Thyroid gland (tissue), 4 donors: Measurements from ENCODE around the gene FAM78A. TPM values are rescaled to one million over a fixed set of nuclear protein-coding genes. Genes with fewer than 3 reads are reported as not detected.

Experiments
- DNase-seq, 2 donors: peaks; one replicate each; pipeline ENCODE4 v3.0.0-alpha.2; 2019
- H3K27ac ChIP-seq, 3 donors: fragments of 200-600 bp; sonication (generic); 1 replicate in 2 of 3; 2 replicates in 1 of 3; pipeline ENCODE4 v1.5.1; 2016 to 2019; ENCODE audit warnings: mild to moderate bottlenecking in 1 of 3, moderate library complexity in 1 of 3
- H3K27me3 ChIP-seq: fragments of 200-600 bp; sonication (generic); one replicate; pipeline ENCODE4 v1.5.1; 2019
- H3K36me3 ChIP-seq, 2 donors: fragments of 200-600 bp; sonication (generic); one replicate each; pipeline ENCODE4 v1.5.1; 2016 to 2019
- H3K4me1 ChIP-seq, 2 donors: fragments of 200-600 bp; sonication (generic); one replicate each; pipeline ENCODE4 v1.5.1; 2017 to 2019
- H3K4me3 ChIP-seq, 3 donors: fragments of 200-600 bp; sonication (generic); replicated peaks in 1 of 3; 1 replicate in 2 of 3; 2 replicates in 1 of 3; pipeline ENCODE4 v1.5.1; 2016; ENCODE audit warnings: mild to moderate bottlenecking in 1 of 3
- H3K9me3 ChIP-seq: fragments of 200-600 bp; sonication (generic); one replicate; pipeline ENCODE4 v1.5.1; 2017
- POLR2A ChIP-seq, 2 donors: fragments of 450-650 bp; IDR thresholded peaks; one replicate each; pipeline ENCODE4 v1.6.1; 2017; ENCODE audit warnings: antibody characterized with exemption in 2 of 2, mild to moderate bottlenecking in 2 of 2, moderate library complexity in 1 of 2
- WGBS, 2 donors: methylation state at CpG; one replicate each; pipeline ENCODE4 v1.1.5; 2017; 5-methylcytosine and 5-hydroxymethylcytosine counted together
- intact Hi-C: fragments of 100-400 bp; cut with DNase I; formaldehyde crosslinking; loops from one replicate; pipeline ENCODE4 v1.15.1; 2023
- total RNA-seq, 4 donors: library from RNA; depleted of rRNA; stranded (reverse); fragments of >200 nt; gene quantifications; one replicate each; pipeline ENCODE4 v1.2.3, GENCODE V29; 2016
- TF ChIP-seq, protein P1 (sequence below), 6 experiments: fragments of 200-600 bp in 3 of 6; fragments of 450-650 bp in 3 of 6; sonication (generic) in 3 of 6; IDR thresholded peaks; one replicate each; pipeline ENCODE4 v1.5.1; 2016 to 2019; ENCODE audit warnings: antibody characterized with exemption in 6 of 6, mild to moderate bottlenecking in 2 of 6, inconsistent platforms in 1 of 6, moderate library complexity in 1 of 6

The FAM78A gene
- total RNA-seq, 4 donors from 2014 or later = 1.1 to 3.4 (median 1.6) TPM

DNA sequence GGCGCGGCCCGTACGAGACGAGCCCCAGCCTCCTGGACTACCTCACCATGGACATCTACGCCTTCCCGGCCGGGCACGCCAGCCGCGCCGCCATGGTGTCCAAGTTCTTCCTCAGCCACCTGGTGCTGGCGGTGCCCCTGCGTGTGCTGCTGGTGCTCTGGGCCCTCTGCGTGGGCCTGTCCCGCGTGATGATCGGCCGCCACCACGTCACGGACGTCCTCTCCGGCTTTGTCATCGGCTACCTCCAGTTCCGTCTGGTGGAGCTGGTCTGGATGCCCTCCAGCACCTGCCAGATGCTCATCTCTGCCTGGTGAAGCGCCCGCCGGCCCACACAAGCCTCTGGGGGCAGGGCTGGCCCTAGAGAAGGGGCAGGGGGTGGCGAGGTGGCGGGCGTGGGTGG, 31.7 kb upstream of the FAM78A start:
- WGBS, 2 donors = 90 to 91% methylated on average over 23 to 31 of the region's 31 CpGs

DNA sequence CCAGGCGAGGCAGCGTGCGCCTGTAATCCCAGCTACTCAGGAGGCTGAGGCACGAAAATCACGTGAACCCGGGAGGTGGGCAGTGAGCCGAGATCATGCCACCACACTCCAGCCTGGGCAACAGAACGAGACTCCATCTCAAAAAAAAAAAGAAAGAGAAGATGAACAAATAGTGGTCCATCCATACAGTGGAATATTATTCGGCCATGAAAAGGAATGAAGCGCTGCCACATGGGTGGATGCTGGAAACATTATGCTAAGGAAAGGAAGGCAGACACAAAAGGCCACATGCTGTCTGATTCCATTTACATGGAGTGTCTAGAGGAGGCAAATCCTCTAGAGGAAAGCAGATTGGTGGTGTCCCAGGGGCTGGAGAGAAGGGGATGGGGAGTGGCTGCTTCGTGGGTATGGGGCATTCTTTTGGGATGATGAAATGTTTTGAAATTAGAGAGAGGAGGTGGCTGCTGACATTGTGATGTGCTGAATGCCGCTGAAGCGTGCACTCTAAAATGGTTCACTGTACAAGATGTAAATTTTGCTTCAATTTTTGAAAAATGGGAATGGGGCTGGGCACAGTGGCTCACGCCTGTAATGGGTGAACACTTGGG, 30.2 kb upstream of the FAM78A start:
- H3K9me3 ChIP-seq = no peaks in the 10 kb centered on the region
- intact Hi-C loops = no loop called here
- H3K27me3 ChIP-seq = no peaks in the 10 kb centered on the region
- 92% methylated on average over 14 of the region's 14 CpGs for WGBS, 2 donors
- H3K4me1 ChIP-seq = no peaks in the 10 kb centered on the region
- TF ChIP-seq, protein P1, sequence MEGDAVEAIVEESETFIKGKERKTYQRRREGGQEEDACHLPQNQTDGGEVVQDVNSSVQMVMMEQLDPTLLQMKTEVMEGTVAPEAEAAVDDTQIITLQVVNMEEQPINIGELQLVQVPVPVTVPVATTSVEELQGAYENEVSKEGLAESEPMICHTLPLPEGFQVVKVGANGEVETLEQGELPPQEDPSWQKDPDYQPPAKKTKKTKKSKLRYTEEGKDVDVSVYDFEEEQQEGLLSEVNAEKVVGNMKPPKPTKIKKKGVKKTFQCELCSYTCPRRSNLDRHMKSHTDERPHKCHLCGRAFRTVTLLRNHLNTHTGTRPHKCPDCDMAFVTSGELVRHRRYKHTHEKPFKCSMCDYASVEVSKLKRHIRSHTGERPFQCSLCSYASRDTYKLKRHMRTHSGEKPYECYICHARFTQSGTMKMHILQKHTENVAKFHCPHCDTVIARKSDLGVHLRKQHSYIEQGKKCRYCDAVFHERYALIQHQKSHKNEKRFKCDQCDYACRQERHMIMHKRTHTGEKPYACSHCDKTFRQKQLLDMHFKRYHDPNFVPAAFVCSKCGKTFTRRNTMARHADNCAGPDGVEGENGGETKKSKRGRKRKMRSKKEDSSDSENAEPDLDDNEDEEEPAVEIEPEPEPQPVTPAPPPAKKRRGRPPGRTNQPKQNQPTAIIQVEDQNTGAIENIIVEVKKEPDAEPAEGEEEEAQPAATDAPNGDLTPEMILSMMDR (IDR thresholded peaks at IDR 0.05) = no peak
- no peak for TF ChIP-seq POLR2A (IDR thresholded peaks at IDR 0.05)
- no peak for DNase-seq
- H3K36me3 ChIP-seq = no peaks in the 10 kb centered on the region
- H3K27ac ChIP-seq = no peak overlapping the region
- no peak overlapping the region for H3K4me3 ChIP-seq

More for the DNA sequence above, 31.7 kb upstream of the FAM78A start:
- Histone ChIP-seq H3K9me3 (no peaks in the 10 kb centered on the region), H3K4me1 (no peaks in the 10 kb centered on the region), H3K27ac (no peak overlapping the region), H3K27me3 (no peaks in the 10 kb centered on the region), H3K36me3 (no peaks in the 10 kb centered on the region), H3K4me3 (no peak overlapping the region)
- no peak for TF ChIP-seq POLR2A (IDR thresholded peaks at IDR 0.05)
- TF ChIP-seq, protein P1 (IDR thresholded peaks at IDR 0.05) = no peak
- intact Hi-C loops = no loop called here
- no peak for DNase-seq

DNA sequence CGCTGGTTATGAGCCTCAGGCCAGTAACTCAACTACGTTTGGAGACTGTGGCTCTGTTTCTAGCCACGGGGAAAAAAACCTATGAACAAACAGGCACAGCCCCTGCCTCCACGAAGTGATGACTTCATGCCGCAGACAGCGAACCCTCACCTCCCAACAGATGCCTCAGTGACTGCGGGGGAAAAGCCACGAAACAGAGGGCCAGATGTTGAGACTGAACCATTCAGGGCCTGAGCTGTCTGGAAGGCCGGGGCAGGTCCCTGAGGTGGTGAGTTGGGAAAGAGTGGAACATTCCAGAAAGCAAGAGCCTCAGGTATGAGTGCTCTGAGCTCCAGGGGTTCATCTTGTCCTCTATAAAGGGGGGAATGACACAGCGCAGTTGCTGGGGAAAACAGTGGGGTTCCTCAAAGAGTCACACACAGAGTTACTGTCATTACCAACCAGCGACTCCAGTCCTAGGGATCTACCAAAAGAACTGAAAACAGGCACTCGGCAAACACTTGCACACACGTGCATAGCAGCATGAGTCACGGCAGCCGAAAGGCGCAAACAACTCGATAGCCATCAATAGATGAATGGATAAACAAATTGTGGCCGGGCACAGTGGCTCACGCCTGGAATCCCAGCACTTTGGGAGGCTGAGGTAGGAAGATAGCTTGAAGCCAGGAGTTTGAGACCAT, 28.5 kb upstream of the FAM78A start:
- WGBS, 2 donors = 80 to 86% methylated on average over 19 of the region's 19 CpGs
- no peak for DNase-seq
- Histone ChIP-seq H3K4me3 (no peak overlapping the region), H3K9me3 (no peaks in the 10 kb centered on the region), H3K36me3 (no peaks in the 10 kb centered on the region), H3K27me3 (no peaks in the 10 kb centered on the region), H3K4me1 (no peaks in the 10 kb centered on the region), H3K27ac (no peak overlapping the region)
- no peak for TF ChIP-seq POLR2A (IDR thresholded peaks at IDR 0.05)
- TF ChIP-seq, protein P1 (IDR thresholded peaks at IDR 0.05) = no peak
- intact Hi-C loops = no loop called here

DNA sequence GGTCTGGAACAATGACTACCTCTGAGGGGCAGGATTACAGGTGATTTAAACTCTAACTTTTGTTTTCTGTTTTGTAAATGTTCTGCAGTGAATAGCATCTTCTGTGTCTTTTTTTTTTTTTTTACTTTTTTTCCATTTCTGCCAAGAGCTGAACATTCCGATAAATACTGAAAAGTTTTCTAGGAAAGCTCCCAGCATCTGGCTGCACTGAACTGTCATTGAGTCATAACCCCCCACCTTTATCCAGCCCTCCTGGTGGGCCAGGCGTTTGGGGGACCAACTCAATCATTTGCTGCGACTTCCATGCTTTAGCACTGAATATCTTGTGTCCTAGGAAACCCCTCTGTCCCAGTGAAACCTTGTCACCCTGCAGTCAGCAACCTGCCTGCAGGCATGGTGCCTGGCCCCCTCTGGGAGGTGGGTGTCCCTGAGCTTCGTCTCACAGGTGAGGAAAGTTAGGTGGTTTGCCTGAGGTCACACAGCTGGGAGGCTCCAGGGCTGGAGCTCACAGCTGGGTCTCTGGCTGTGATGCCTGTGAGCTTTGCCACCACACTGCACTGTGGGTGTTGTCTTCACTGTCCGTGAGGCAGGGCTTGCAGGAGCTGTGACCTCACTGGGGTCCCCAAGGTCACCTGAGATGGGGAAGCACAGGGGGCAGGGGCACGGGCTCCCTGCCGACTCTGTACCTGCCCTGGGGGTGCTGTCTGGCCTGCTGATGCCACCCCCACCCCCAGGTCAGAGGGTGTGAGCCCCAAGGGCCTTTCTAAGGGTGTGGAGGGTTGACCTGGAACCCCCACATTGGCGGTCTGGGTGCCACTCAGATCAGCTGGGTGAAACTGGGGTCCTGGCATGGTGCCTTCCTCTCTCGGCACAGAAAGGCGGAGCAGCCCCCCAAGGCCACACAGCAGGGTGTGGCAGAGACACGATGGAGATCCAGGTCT, 27.3 kb upstream of the FAM78A start:
- DNase-seq = no peak
- H3K36me3 ChIP-seq = no peaks in the 10 kb centered on the region
- TF ChIP-seq POLR2A (IDR thresholded peaks at IDR 0.05) = no peak
- TF ChIP-seq, protein P1 (IDR thresholded peaks at IDR 0.05) = no peak
- H3K27me3 ChIP-seq = no peaks in the 10 kb centered on the region
- WGBS, 2 donors = 76 to 84% methylated on average over 7 to 8 of the region's 11 CpGs
- no peak overlapping the region for H3K4me3 ChIP-seq
- intact Hi-C loops = no loop called here
- no peaks in the 10 kb centered on the region for H3K4me1 ChIP-seq
- no peak overlapping the region for H3K27ac ChIP-seq
- no peaks in the 10 kb centered on the region for H3K9me3 ChIP-seq
